Posterior vena cava (tissue), 2 donors: ENCODE results near the gene PLA2G4A. TPM values are rescaled to one million over a fixed set of nuclear protein-coding genes. Genes with fewer than 3 reads are reported as not detected.

Source experiments
- DNase-seq: peaks from one replicate; pipeline ENCODE4 v3.0.0-alpha.2; 2020; ENCODE audit warnings: low spot score
- intact Hi-C, 2 donors: fragments of 100-400 bp; cut with DNase I; formaldehyde crosslinking; loops; one replicate each; pipeline versions ENCODE4 v1.14.1 to v1.14.2; 2022 to 2023
- total RNA-seq, 2 donors: library from RNA; stranded (reverse); fragmentation: NEBNext Ultra II Directional; extraction: Animal tissue kit (Norgen Biotek cat#: 25700); gene quantifications; one replicate each; pipeline ENCODE4 v1.2.1, GENCODE V29; 2021
- donor health status: DM: yes; HTN: yes; CAD: no.
- donor health status: DM: yes; HTN: yes; CAD: no.

The PLA2G4A gene
- total RNA-seq, 2 donors from 2014 or later, result 18.4 to 18.6 TPM

DNA sequence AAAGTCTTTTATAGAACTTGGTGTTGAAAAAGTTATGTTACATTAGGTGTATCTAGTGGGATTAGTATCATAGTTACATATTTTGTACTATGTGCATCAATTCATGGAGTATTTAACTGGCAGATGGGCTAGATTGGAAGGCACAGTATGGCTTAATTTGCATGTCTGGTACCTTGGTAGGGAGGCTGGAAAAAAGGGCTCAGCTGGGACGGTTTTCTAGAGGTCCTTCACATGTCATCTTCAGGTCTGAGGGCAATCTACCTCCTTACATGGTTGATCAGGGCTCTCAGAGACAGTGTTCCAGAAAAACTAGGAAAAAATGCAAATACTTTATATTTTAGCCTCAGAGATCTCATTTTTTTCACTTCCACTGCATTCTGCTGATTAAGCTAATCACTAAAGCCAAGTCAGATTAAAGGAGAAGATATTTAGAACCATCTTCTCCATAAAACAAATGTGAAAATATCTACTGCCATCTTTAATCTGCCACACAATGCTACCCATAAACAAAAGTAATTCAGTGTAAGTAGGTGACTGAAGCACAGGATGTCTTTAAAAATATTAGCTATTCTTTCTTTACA is 209.3 kb downstream of the PLA2G4A start:
- DNase-seq, result no peak
- intact Hi-C loops, result no loop called here

Other genes with a start within 250 kb of the PLA2G4A start
- gene PTGS2, start 148.5 kb upstream of the PLA2G4A start, total RNA-seq, result 10 to 100 TPM in 1 of 2 donors, 1 to 10 TPM in 1; 9.3 to 17.9 TPM